NCI-H2227 (cell line): ENCODE results near the gene PAPPA2.

Source experiments
- DNase-seq: peaks from one replicate; lab custom pipeline; 2025; ENCODE audit not compliant: unreplicated experiment; lab: John Stamatoyannopoulos, UW

PAPPA2 gene

GRCh38 chr1:176850871-176851270, 387.9 kb downstream of the PAPPA2 start:
- no peak for DNase-seq

- DNase-seq = no peak
Measured at GRCh38 chr1:176852124-176852523, 389.1 kb downstream of the PAPPA2 start.

GRCh38 chr1:176853503-176853902, 390.5 kb downstream of the PAPPA2 start:
- no peak for DNase-seq

- no peak for DNase-seq
Measured at GRCh38 chr1:176854121-176854520, 391.1 kb downstream of the PAPPA2 start.

- DNase-seq = no peak
Measured at GRCh38 chr1:176854758-176855745, 392.1 kb downstream of the PAPPA2 start.

GRCh38 chr1:176857632-176858031, 394.7 kb downstream of the PAPPA2 start:
- DNase-seq = no peak

GRCh38 chr1:176858433-176858916, 395.5 kb downstream of the PAPPA2 start:
- DNase-seq = no peak

- DNase-seq = no peak
Measured at GRCh38 chr1:176863613-176864012, 400.6 kb downstream of the PAPPA2 start.

- no peak for DNase-seq
Measured at GRCh38 chr1:176864211-176864610, 401.2 kb downstream of the PAPPA2 start.

GRCh38 chr1:176866011-176866714, 403.2 kb downstream of the PAPPA2 start:
- no peak for DNase-seq

GRCh38 chr1:176869577-176869976, 406.6 kb downstream of the PAPPA2 start:
- no peak for DNase-seq

GRCh38 chr1:176876966-176877515, 414.1 kb downstream of the PAPPA2 start:
- no peak for DNase-seq

- DNase-seq = peak; percentile 22
Measured at GRCh38 chr1:176877557-176877956, 414.6 kb downstream of the PAPPA2 start.

- no peak for DNase-seq
Measured at GRCh38 chr1:176878750-176879536, 416.0 kb downstream of the PAPPA2 start.

GRCh38 chr1:176879784-176880620, 417.0 kb downstream of the PAPPA2 start:
- DNase-seq = no peak

GRCh38 chr1:176880955-176881595, 418.1 kb downstream of the PAPPA2 start:
- DNase-seq = peak; percentile 87

- DNase-seq = no peak
Measured at GRCh38 chr1:176884286-176884685, 421.3 kb downstream of the PAPPA2 start.

- DNase-seq = no peak
Measured at GRCh38 chr1:176884911-176885310, 421.9 kb downstream of the PAPPA2 start.

- DNase-seq = no peak
Measured at GRCh38 chr1:176885341-176885740, 422.4 kb downstream of the PAPPA2 start.
